Measurements from ENCODE around the gene RMND5B. TPM values are rescaled to one million over a fixed set of nuclear protein-coding genes. Genes with fewer than 3 reads are reported as not detected.
A peak's percentile ranks its signal among the peaks of the same experiment; 100 is the strongest.

The RMND5B gene
- total and polyA plus RNA-seq, 10 of the 15 experiments (the other 5 are each of a cell fraction or from before 2014, with no cell fraction given): 1.6 to 50.7 (median 30.9) TPM

- TF ChIP-seq REST (IDR thresholded peaks at IDR 0.05; ENCODE audit: low read depth, low read length) (no peak), BCL3 (IDR thresholded peaks at IDR 0.05; ENCODE audit: borderline replicate concordance, insufficient read depth, low read depth, low read length, poor library complexity, severe bottlenecking) (no peak), RFX5 (IDR thresholded peaks at IDR 0.05; ENCODE audit: low read depth, low read length) (no peak), POLR2AphosphoS2 (IDR thresholded peaks at IDR 0.05; ENCODE audit: low read depth, low read length) (no peak), ZBED1 (IDR thresholded peaks at IDR 0.05; ENCODE audit: borderline replicate concordance) (no peak), PKNOX1 (IDR thresholded peaks at IDR 0.05) (peak; percentile 85), CBX3 (IDR thresholded peaks at IDR 0.05; ENCODE audit: borderline replicate concordance, low read depth) (no peak), HCFC1 (IDR thresholded peaks at IDR 0.05; ENCODE audit: low read length) (peak; percentile 7; the same call in 1 of the 2 replicates), GABPA (IDR thresholded peaks at IDR 0.05; ENCODE audit: low read depth) (no peak), BMI1 (IDR thresholded peaks at IDR 0.05; ENCODE audit: borderline replicate concordance) (no peak), LARP7 (IDR thresholded peaks at IDR 0.05) (no peak), ZNF687 (IDR thresholded peaks at IDR 0.05) (peak; percentile 89), TCF3 (IDR thresholded peaks at IDR 0.05; ENCODE audit: borderline replicate concordance, insufficient read depth, low read depth, low read length) (peak; percentile 90), USF2 (IDR thresholded peaks at IDR 0.05; ENCODE audit: borderline replicate concordance, low read depth, low read length) (no peak), EZH2 (IDR thresholded peaks at IDR 0.05; ENCODE audit: borderline replicate concordance, control insufficient read depth, low read depth, low read length) (no peak), MEF2A (IDR thresholded peaks at IDR 0.05; ENCODE audit: insufficient read depth, low read depth, low read length) (no peak)
These were observed 10.0 kb upstream of the RMND5B start (continued) for GRCh38 chr5:178120607-178121357.

Measured in GM12878 (cell line).